ENCODE data around the gene PNPLA6. TPM values are rescaled to one million over a fixed set of nuclear protein-coding genes. Genes with fewer than 3 reads are reported as not detected.

The PNPLA6 gene
- total RNA-seq, result 100 to 1,000 TPM; 130 to 152 TPM

- Mint-ChIP-seq H3K9me3 (no peaks in the 10 kb centered on the region), H3K4me3 (peak within 1 kb of the TSS; percentile 93), H3K4me1 (peaks cover 23% of the 10 kb centered on the region), H3K27ac (peak within 1 kb of the TSS; percentile 81), H3K36me3 (ENCODE audit: low read depth) (peaks cover 29% of the 10 kb centered on the region), H3K27me3 (no peaks in the 10 kb centered on the region)
- DNase-seq, result peak; percentile 93
- CTCF ChIA-PET, result interaction anchor here (0.9 to 1.9 kb wide), 3 partner anchors 13 to 94 kb away, joined by 3 to 8 read pairs (median 7); partner anchors contain the start of genes MCOLN1, PET100 and XAB2
- POLR2A ChIA-PET, result interaction anchor here (1.0 to 6.3 kb wide), 4 partner anchors 10 to 94 kb away, joined by 3 to 60 read pairs (median 12); partner anchors contain the start of genes MCOLN1, PET100 and XAB2
Measured at GRCh38 chr19:7535047-7535997, at the start of gene PNPLA6. TSS of gene PNPLA6 (plus strand) at chr19:7535717. CDS start at chr19:7535789, 72 bp downstream.

- Mint-ChIP-seq H3K27ac (no peak overlapping the region), H3K4me3 (no peak overlapping the region), H3K4me1 (peaks cover 20% of the 10 kb centered on the region), H3K27me3 (no peaks in the 10 kb centered on the region), H3K9me3 (no peaks in the 10 kb centered on the region), H3K36me3 (ENCODE audit: low read depth) (no peaks in the 10 kb centered on the region)
- DNase-seq, result no peak
- POLR2A ChIA-PET, result no interaction called here
- CTCF ChIA-PET, result interaction anchor here (1.4 to 1.5 kb wide), 2 partner anchors 10 to 81 kb away, joined by 3 to 4 read pairs; no protein-coding TSS in a partner anchor
Measured at GRCh38 chr19:7486923-7487322, 48.6 kb upstream of the PNPLA6 start.

- H3K27me3 Mint-ChIP-seq, result no peaks in the 10 kb centered on the region
- no peaks in the 10 kb centered on the region for H3K36me3 Mint-ChIP-seq (ENCODE audit: low read depth)
- H3K4me1 Mint-ChIP-seq, result peaks cover 33% of the 10 kb centered on the region
- CTCF ChIA-PET, result no interaction called here
- DNase-seq, result peak; percentile 93
- POLR2A ChIA-PET, result interaction anchor here (1.4 kb wide), 1 partner anchor 33 kb away, joined by 7 read pairs; the partner anchor contains the start of gene MCOLN1
- H3K27ac Mint-ChIP-seq, result peak within 1 kb of the TSS; percentile 71
- no peaks in the 10 kb centered on the region for H3K9me3 Mint-ChIP-seq
- peak within 1 kb of the TSS; percentile 72 for H3K4me3 Mint-ChIP-seq
Measured at GRCh38 chr19:7488736-7489353, 46.7 kb upstream of the PNPLA6 start, which contains the start of gene PEX11G. TSS of gene PEX11G (minus strand) at chr19:7489035. CDS start at chr19:7489010, 25 bp downstream.

- peaks cover 33% of the 10 kb centered on the region for H3K4me1 Mint-ChIP-seq
- no peaks in the 10 kb centered on the region for H3K36me3 Mint-ChIP-seq (ENCODE audit: low read depth)
- H3K27me3 Mint-ChIP-seq, result no peaks in the 10 kb centered on the region
- peak overlapping the region; percentile 71 for H3K27ac Mint-ChIP-seq
- DNase-seq, result no peak
- ChIA-PET POLR2A (interaction anchor here (1.4 kb wide), 1 partner anchor 32 kb away, joined by 7 read pairs; the partner anchor contains the start of gene MCOLN1), CTCF (interaction anchor here (0.5 to 0.8 kb wide), 2 partner anchors 23 to 43 kb away, joined by 3 read pairs; no protein-coding TSS in a partner anchor)
- H3K9me3 Mint-ChIP-seq, result no peaks in the 10 kb centered on the region
- H3K4me3 Mint-ChIP-seq, result peak overlapping the region; percentile 47
Measured at GRCh38 chr19:7489609-7490044, 45.9 kb upstream of the PNPLA6 start.

GRCh38 chr19:7492142-7492541, 43.4 kb upstream of the PNPLA6 start:
- Mint-ChIP-seq H3K9me3 (no peaks in the 10 kb centered on the region), H3K36me3 (ENCODE audit: low read depth) (no peaks in the 10 kb centered on the region), H3K4me1 (peaks cover 33% of the 10 kb centered on the region), H3K4me3 (no peak overlapping the region), H3K27ac (peak overlapping the region; percentile 72), H3K27me3 (peaks cover 5% of the 10 kb centered on the region)
- ChIA-PET POLR2A (no interaction called here), CTCF (no interaction called here)
- DNase-seq, result peak; percentile 79

DNA sequence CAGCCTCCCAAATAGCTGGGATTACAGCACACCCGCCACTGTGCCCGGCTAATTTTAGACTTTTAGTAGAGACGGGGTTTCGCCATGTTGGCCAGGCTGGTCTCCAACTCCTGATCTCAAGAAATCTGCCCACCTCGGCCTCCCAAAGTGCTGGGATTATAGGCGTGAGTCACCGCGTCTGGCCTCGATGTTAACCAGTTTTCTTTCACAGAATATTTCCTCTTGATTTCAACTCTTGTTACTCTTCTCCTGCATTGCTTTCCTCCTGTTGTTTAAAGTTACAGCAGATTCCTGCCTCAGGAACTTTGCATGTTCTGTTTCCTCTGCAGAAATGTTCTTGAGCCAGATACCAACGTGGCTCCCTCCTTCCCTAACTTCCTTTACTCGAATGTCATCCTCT, 43.0 kb upstream of the PNPLA6 start:
- Mint-ChIP-seq H3K4me3 (no peak overlapping the region), H3K27ac (peak overlapping the region; percentile 72)

DNA sequence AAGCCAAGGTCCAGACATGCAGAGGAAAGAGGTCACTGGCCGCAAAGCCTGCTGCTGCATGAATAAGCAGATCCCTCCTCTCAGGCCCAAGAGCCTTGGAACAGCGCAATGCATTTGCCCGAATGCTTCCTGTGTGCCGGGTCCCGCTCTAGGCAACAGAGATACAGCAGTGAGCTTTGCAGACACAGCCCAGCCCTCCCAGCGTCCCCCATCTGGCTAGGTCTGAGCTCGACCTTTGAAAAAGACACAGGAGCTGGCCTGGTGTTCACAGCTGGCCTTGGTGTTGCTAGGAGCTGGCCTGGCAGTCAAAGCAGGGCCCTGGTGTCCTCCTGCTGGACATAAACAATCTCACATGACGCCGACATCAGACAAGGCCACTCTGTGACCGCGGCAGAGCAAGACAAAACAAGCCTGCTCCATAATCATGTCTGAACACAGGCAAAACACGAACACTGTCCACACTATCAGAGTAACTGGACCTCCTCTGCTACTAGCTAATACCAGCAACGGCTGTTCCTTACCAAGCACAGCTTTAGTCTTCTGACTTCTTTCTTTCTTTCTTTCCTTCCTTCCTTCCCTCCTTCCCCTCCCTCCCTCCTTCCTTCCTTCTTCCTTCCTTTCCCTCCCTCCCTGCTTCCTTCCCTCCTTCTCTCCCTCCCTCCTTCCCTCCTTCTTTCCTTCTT, 41.0 kb upstream of the PNPLA6 start:
- no peak overlapping the region for H3K4me3 Mint-ChIP-seq
- H3K9me3 Mint-ChIP-seq, result no peaks in the 10 kb centered on the region
- peaks cover 27% of the 10 kb centered on the region for H3K4me1 Mint-ChIP-seq
- no peak overlapping the region for H3K27ac Mint-ChIP-seq
- DNase-seq, result no peak
- CTCF ChIA-PET, result interaction anchor here (0.6 to 0.8 kb wide), 2 partner anchors 58 to 186 kb away, joined by 4 to 5 read pairs; partner anchors contain the start of gene TRAPPC5
- POLR2A ChIA-PET, result interaction anchor here (1.2 to 1.9 kb wide), 3 partner anchors 10 to 143 kb away, joined by 3 to 9 read pairs (median 5); partner anchors contain the start of gene MCOLN1
- H3K36me3 Mint-ChIP-seq (ENCODE audit: low read depth), result no peaks in the 10 kb centered on the region
- H3K27me3 Mint-ChIP-seq, result peaks cover 16% of the 10 kb centered on the region

More for the DNA sequence above, 43.0 kb upstream of the PNPLA6 start:
- Mint-ChIP-seq H3K9me3 (no peaks in the 10 kb centered on the region), H3K4me1 (peaks cover 33% of the 10 kb centered on the region), H3K36me3 (ENCODE audit: low read depth) (no peaks in the 10 kb centered on the region), H3K27me3 (peaks cover 7% of the 10 kb centered on the region)
- ChIA-PET POLR2A (interaction anchor here (1.9 kb wide), 1 partner anchor 30 kb away, joined by 9 read pairs; the partner anchor contains the start of gene MCOLN1), CTCF (no interaction called here)
- no peak for DNase-seq

GRCh38 chr19:7497292-7497691, 38.2 kb upstream of the PNPLA6 start:
- Mint-ChIP-seq H3K4me3 (no peak overlapping the region), H3K36me3 (ENCODE audit: low read depth) (no peaks in the 10 kb centered on the region), H3K27ac (no peak overlapping the region), H3K9me3 (no peaks in the 10 kb centered on the region), H3K4me1 (peaks cover 13% of the 10 kb centered on the region), H3K27me3 (peaks cover 32% of the 10 kb centered on the region)
- DNase-seq, result no peak
- POLR2A ChIA-PET, result interaction anchor here (1.2 kb wide), 1 partner anchor 25 kb away, joined by 5 read pairs; the partner anchor contains the start of gene MCOLN1
- CTCF ChIA-PET, result interaction anchor here (0.6 to 2.6 kb wide), 6 partner anchors 12 to 96 kb away, joined by 3 to 9 read pairs (median 3); partner anchors contain the start of gene MCOLN1

DNA sequence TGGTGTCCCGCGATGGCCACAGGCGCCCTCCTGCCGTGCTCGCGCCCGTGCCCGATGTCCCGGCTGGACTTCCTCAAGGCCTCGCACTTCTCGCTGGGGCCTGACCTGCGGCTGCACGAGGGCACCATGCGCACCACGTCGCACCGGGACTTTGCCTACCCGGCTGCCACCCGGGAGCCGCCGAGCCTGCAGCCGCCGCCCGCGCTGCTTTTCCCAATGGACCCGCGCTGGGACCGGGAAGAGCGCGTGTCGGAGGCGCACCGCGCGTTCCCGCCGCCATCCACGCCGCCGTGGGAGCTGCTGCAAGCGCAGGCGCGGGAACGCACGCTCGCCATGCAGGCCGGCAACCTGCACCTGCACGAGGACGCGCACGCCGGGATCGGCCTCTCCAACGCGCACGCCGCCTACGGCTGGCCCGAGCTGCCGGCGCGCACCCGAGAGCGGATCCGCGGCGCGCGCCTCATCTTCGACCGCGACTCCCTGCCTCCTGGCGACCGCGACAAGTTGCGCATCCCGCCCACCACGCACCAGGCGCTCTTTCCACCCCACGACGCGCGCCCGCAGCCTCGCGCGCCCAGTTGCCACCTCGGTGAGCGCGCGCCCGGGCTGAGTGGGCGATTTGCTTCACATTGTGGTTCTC, 34.6 kb upstream of the PNPLA6 start:
- Mint-ChIP-seq H3K4me3 (no peak overlapping the region), H3K9me3 (no peaks in the 10 kb centered on the region), H3K27ac (no peak overlapping the region), H3K4me1 (peaks cover 4% of the 10 kb centered on the region), H3K27me3 (peaks cover 41% of the 10 kb centered on the region), H3K36me3 (ENCODE audit: low read depth) (no peaks in the 10 kb centered on the region)
- ChIA-PET POLR2A (no interaction called here), CTCF (no interaction called here)
- peak; percentile 57 for DNase-seq

GRCh38 chr19:7502552-7502951, 33.0 kb upstream of the PNPLA6 start:
- H3K4me3 Mint-ChIP-seq, result no peak overlapping the region
- POLR2A ChIA-PET, result no interaction called here

GRCh38 chr19:7504684-7505083, 30.8 kb upstream of the PNPLA6 start:
- no peaks in the 10 kb centered on the region for H3K36me3 Mint-ChIP-seq (ENCODE audit: low read depth)
- peaks cover 10% of the 10 kb centered on the region for H3K4me1 Mint-ChIP-seq
- H3K4me3 Mint-ChIP-seq, result no peak overlapping the region
- no peak for DNase-seq
- H3K9me3 Mint-ChIP-seq, result no peaks in the 10 kb centered on the region
- CTCF ChIA-PET, result interaction anchor here (2.4 kb wide), 1 partner anchor 151 kb away, joined by 6 read pairs; no protein-coding TSS in a partner anchor
- peaks cover 27% of the 10 kb centered on the region for H3K27me3 Mint-ChIP-seq
- no peak overlapping the region for H3K27ac Mint-ChIP-seq
- POLR2A ChIA-PET, result interaction anchor here (1.1 kb wide), 1 partner anchor 10 kb away, joined by 5 read pairs; no protein-coding TSS in a partner anchor

More at GRCh38 chr19:7502552-7502951, 33.0 kb upstream of the PNPLA6 start:
- no peak overlapping the region for H3K27ac Mint-ChIP-seq
- no peaks in the 10 kb centered on the region for H3K9me3 Mint-ChIP-seq
- no peaks in the 10 kb centered on the region for H3K36me3 Mint-ChIP-seq (ENCODE audit: low read depth)
- H3K4me1 Mint-ChIP-seq, result peaks cover 10% of the 10 kb centered on the region
- no peak for DNase-seq
- H3K27me3 Mint-ChIP-seq, result peaks cover 34% of the 10 kb centered on the region
- CTCF ChIA-PET, result no interaction called here

Measured in activated CD4-positive, alpha-beta memory T cell treated with anti-CD3 and anti-CD28 coated beads, Interleukin-2, amount 10 ng/mL, durations not matched to agents 7 days and 5 days (primary cell).